OCI-LY1 (cell line): ENCODE measurements around the gene ATP8B3.

ENCODE experiments used
- H2AFZ ChIP-seq: fragments of 200-600 bp; sonication (generic), shearing (Covaris generic); 2 replicates; pipeline ENCODE4 v1.6.0; 2014; ENCODE audit warnings: antibody characterized with exemption, mild to moderate bottlenecking, low read length
- H3F3A ChIP-seq: fragments of 200-600 bp; sonication (generic), shearing (Covaris generic); 2 replicates; pipeline ENCODE4 v1.6.0; 2014; ENCODE audit warnings: mild to moderate bottlenecking, antibody characterized with exemption, low read length, moderate library complexity; ENCODE audit not compliant: insufficient read depth
- H3K27ac ChIP-seq: fragments of 200-600 bp; sonication (generic); 2 replicates; pipeline ENCODE4 v1.5.1; 2014; ENCODE audit warnings: low read length, mixed run types, mild to moderate bottlenecking, low read depth; ENCODE audit not compliant: poor library complexity, severe bottlenecking
- H3K27me3 ChIP-seq: fragments of 200-600 bp; sonication (generic); 2 replicates; pipeline ENCODE4 v1.6.0; 2014; ENCODE audit warnings: antibody characterized with exemption, mild to moderate bottlenecking, low read length, moderate library complexity; ENCODE audit not compliant: insufficient read depth
- H3K36me3 ChIP-seq: fragments of 200-600 bp; sonication (generic); 2 replicates; pipeline ENCODE4 v1.6.1; 2014; ENCODE audit warnings: mild to moderate bottlenecking, antibody characterized with exemption, low read length, moderate library complexity, mixed read lengths; ENCODE audit not compliant: insufficient read depth
- H3K4me1 ChIP-seq: fragments of 200-600 bp; sonication (generic); 2 replicates; pipeline ENCODE4 v1.5.1; 2014; ENCODE audit warnings: mild to moderate bottlenecking, low read length, moderate library complexity; ENCODE audit not compliant: insufficient read depth, severe bottlenecking
- H3K4me2 ChIP-seq: fragments of 200-600 bp; sonication (generic), shearing (Covaris generic); 2 replicates; pipeline ENCODE4 v1.6.1; 2014; ENCODE audit warnings: low read length
- H3K4me3 ChIP-seq: fragments of 200-600 bp; sonication (generic); 2 replicates; pipeline ENCODE4 v1.5.1; 2014; ENCODE audit warnings: low read length, low read depth, mild to moderate bottlenecking, mixed read lengths; ENCODE audit not compliant: poor library complexity, severe bottlenecking
- H3K79me2 ChIP-seq: fragments of 200-600 bp; shearing (Covaris generic); 2 replicates; pipeline ENCODE4 v1.6.1; 2016; ENCODE audit warnings: mixed run types, low read length, mixed read lengths; ENCODE audit not compliant: insufficient read depth
- H3K9ac ChIP-seq: fragments of 200-600 bp; sonication (generic), shearing (Covaris generic); 2 replicates; pipeline ENCODE4 v1.6.1; 2014; ENCODE audit warnings: mild to moderate bottlenecking, low read length, mixed read lengths
- H3K9me2 ChIP-seq: fragments of 200-600 bp; sonication (generic), shearing (Covaris generic); 2 replicates; pipeline ENCODE4 v1.6.1; 2014; ENCODE audit warnings: low read depth, mild to moderate bottlenecking, low read length, mixed read lengths
- H3K9me3 ChIP-seq: fragments of 200-600 bp; shearing (Covaris generic); 2 replicates; pipeline ENCODE4 v1.6.1; 2014; ENCODE audit warnings: low read length, mixed read lengths
- H4K20me1 ChIP-seq: fragments of 200-600 bp; sonication (generic), shearing (Covaris generic); 2 replicates; pipeline ENCODE4 v1.6.0; 2016; ENCODE audit warnings: mild to moderate bottlenecking, low read length; ENCODE audit not compliant: insufficient read depth
- EZH2 ChIP-seq: fragments of 200-600 bp; sonication (generic), shearing (Covaris generic); IDR thresholded peaks from 2 replicates; pipeline ENCODE4 v1.8.0; 2017; ENCODE audit warnings: borderline replicate concordance, mixed run types, mild to moderate bottlenecking, antibody characterized with exemption, low read length, moderate library complexity, mixed read lengths
- TF ChIP-seq, protein P1 (sequence below): fragments of 200-600 bp; sonication (generic), shearing (Covaris generic); IDR thresholded peaks from 2 replicates; pipeline ENCODE4 v1.5.1; 2017; ENCODE audit warnings: mild to moderate bottlenecking, antibody characterized with exemption, low read length, moderate library complexity, mixed read lengths

Gene ATP8B3

DNA sequence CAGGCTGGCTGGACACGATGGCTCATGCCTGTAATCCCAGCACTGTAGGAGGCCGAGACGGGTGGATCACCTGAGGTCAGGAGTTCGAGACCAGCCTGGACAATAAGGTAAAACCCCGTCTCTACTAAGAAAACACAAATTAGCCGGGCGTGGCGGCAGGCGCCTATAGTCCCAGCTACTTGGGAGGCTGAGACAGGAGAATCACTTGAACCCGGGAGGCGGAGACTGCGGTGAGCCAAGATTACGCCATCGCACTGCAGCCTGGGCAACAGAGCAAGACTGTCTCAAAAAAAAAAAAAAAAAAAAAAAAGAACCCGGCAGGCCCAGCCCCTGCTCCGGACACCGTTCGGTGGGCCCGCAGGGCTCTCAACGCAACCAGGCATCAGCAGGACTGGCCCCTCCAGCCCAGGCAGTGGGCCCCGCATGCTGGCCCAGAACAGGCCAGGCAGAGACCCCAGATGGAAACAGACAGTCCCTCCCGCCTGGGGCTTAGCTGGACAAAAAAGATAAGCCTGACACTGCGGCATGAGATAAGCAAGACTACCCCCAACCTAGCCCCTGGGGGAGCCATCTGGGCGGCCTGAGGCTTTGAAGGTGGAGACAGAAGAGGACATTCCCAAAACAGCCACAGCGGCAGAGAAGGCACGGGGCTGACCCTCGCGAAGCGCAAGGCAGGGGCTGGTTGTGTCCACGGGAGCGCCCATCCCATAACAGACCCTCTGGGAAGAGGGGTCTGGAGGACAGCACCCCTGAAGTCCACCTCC is 24.6 kb upstream of the ATP8B3 start:
- Histone ChIP-seq H3K9me2 (no peaks in the 10 kb centered on the region), H3F3A (no peaks in the 10 kb centered on the region), H3K9ac (no peak overlapping the region), H3K36me3 (no peaks in the 10 kb centered on the region; the same call in 1 of the 2 replicates), H4K20me1 (no peaks in the 10 kb centered on the region), H3K9me3 (no peaks in the 10 kb centered on the region), H2AFZ (no peak overlapping the region), H3K79me2 (peaks cover 19% of the 10 kb centered on the region), H3K4me1 (peaks cover 18% of the 10 kb centered on the region), H3K27ac (no peak overlapping the region), H3K4me2 (no peak overlapping the region), H3K27me3 (no peaks in the 10 kb centered on the region), H3K4me3 (no peak overlapping the region)
- TF ChIP-seq, protein P1, sequence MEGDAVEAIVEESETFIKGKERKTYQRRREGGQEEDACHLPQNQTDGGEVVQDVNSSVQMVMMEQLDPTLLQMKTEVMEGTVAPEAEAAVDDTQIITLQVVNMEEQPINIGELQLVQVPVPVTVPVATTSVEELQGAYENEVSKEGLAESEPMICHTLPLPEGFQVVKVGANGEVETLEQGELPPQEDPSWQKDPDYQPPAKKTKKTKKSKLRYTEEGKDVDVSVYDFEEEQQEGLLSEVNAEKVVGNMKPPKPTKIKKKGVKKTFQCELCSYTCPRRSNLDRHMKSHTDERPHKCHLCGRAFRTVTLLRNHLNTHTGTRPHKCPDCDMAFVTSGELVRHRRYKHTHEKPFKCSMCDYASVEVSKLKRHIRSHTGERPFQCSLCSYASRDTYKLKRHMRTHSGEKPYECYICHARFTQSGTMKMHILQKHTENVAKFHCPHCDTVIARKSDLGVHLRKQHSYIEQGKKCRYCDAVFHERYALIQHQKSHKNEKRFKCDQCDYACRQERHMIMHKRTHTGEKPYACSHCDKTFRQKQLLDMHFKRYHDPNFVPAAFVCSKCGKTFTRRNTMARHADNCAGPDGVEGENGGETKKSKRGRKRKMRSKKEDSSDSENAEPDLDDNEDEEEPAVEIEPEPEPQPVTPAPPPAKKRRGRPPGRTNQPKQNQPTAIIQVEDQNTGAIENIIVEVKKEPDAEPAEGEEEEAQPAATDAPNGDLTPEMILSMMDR: no peak
- no peak for TF ChIP-seq EZH2

DNA sequence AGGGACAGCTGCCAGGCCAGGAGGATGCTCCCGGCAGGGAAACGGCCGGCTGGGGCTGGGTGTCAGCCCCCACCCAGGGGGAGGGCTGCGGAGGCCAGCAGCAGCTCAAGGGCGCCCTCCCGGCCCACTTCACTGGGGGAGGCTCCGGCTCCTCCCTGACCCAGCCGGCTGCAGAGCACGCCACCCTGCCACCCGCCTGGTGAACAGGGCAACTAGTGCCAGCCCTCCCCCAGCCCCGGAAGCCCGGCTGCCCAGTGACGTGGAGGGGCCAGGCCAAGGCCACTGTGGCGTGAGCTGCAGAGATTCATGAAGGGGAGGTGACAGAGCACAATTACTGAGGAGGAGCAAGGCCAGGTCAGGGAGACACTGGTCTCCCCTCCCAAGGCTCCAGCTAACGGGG is 21.5 kb upstream of the ATP8B3 start:
- Histone ChIP-seq H3K4me3 (no peak overlapping the region), H3K9ac (no peak overlapping the region), H3K4me2 (no peak overlapping the region), H3F3A (no peaks in the 10 kb centered on the region), H4K20me1 (no peaks in the 10 kb centered on the region; the same call in 1 of the 2 replicates), H2AFZ (no peak overlapping the region), H3K79me2 (peaks cover 11% of the 10 kb centered on the region), H3K27ac (no peak overlapping the region), H3K9me3 (no peaks in the 10 kb centered on the region), H3K9me2 (no peaks in the 10 kb centered on the region), H3K27me3 (no peaks in the 10 kb centered on the region), H3K36me3 (peaks cover 13% of the 10 kb centered on the region; the same call in 1 of the 2 replicates), H3K4me1 (peaks cover 8% of the 10 kb centered on the region)
- TF ChIP-seq, protein P1: no peak
- TF ChIP-seq EZH2: no peak

DNA sequence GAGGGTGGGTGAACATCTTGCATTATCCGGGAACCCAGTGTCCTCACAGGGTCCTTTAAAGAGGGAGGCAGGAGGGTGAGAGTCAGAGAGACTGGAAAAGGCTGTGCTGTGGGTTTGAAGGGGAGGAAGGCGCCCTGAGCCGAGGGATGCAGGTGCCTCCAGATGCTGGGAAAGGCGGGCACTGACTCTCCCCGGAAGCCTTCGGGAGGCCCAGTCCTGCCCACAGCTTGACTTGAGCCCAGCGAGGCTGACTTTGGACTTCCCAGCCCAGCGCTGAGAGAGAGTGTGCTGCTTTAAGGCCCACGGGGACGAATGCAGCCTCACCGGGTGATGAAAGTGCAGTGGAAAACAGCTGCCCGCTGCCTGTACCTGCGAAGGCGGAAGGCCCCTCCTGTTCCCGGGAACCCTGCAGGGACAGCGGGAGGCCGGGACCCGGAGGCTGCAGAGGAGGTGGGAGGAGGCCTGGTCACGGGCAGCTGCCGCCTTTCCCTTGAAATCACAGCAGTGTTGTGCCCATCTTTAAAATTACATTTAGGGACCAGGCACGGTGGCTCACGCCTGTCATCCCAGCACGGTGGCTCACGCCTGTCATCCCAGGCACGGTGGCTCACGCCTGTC is 20.1 kb upstream of the ATP8B3 start:
- no peaks in the 10 kb centered on the region for H3F3A ChIP-seq
- no peak overlapping the region for H3K4me3 ChIP-seq
- H4K20me1 ChIP-seq: no peaks in the 10 kb centered on the region; the same call in 1 of the 2 replicates
- no peak overlapping the region for H3K4me2 ChIP-seq
- no peaks in the 10 kb centered on the region for H3K9me3 ChIP-seq
- no peaks in the 10 kb centered on the region for H3K27me3 ChIP-seq
- no peak overlapping the region for H3K9ac ChIP-seq
- no peak for TF ChIP-seq EZH2
- TF ChIP-seq, protein P1: no peak
- H2AFZ ChIP-seq: no peak overlapping the region
- H3K4me1 ChIP-seq: peaks cover 7% of the 10 kb centered on the region
- peaks cover 11% of the 10 kb centered on the region for H3K79me2 ChIP-seq
- H3K36me3 ChIP-seq: peaks cover 20% of the 10 kb centered on the region; the same call in 1 of the 2 replicates
- H3K9me2 ChIP-seq: no peaks in the 10 kb centered on the region
- no peak overlapping the region for H3K27ac ChIP-seq
